Coronary artery (tissue), 2 donors: ENCODE data around the gene ARID1B.

Source experiments
- DNase-seq: peaks from one replicate; pipeline ENCODE4 v3.0.0-alpha.2; 2017; ENCODE audit warnings: low spot score
- H3K27ac ChIP-seq, 2 donors: fragments of 200-600 bp; sonication (generic); one replicate each; pipeline ENCODE4 v1.5.1; 2016 to 2019
- H3K4me3 ChIP-seq: fragments of 200-600 bp; sonication (generic); 2 replicates; pipeline ENCODE4 v1.5.1; 2016; ENCODE audit warnings: mild to moderate bottlenecking, moderate library complexity
- CTCF ChIP-seq: fragments of 200-600 bp; sonication (generic); IDR thresholded peaks from one replicate; pipeline ENCODE4 v1.5.1; 2019; ENCODE audit warnings: antibody characterized with exemption

Gene ARID1B

GRCh38 chr6:156741287-156742073 lies 35.7 kb upstream of the ARID1B start:
- Histone ChIP-seq H3K27ac (no peak overlapping the region), H3K4me3 (no peak overlapping the region)
- no peak for DNase-seq
- TF ChIP-seq CTCF, result no peak

GRCh38 chr6:156747715-156748114 lies 29.5 kb upstream of the ARID1B start:
- no peak for DNase-seq
- H3K4me3 ChIP-seq, result no peak overlapping the region

GRCh38 chr6:156748504-156748903 lies 28.7 kb upstream of the ARID1B start:
- TF ChIP-seq CTCF, result no peak
- no peak for DNase-seq
- no peak overlapping the region for H3K4me3 ChIP-seq
- no peak overlapping the region for H3K27ac ChIP-seq

More at GRCh38 chr6:156747715-156748114, 29.5 kb upstream of the ARID1B start:
- no peak overlapping the region for H3K27ac ChIP-seq
- no peak for TF ChIP-seq CTCF

GRCh38 chr6:156752666-156753301 lies 24.4 kb upstream of the ARID1B start:
- no peak overlapping the region for H3K4me3 ChIP-seq
- no peak for DNase-seq
- TF ChIP-seq CTCF, result no peak
- H3K27ac ChIP-seq, result no peak overlapping the region

- H3K4me3 ChIP-seq, result no peak overlapping the region
- no peak for DNase-seq
- no peak for TF ChIP-seq CTCF
- H3K27ac ChIP-seq, result no peak overlapping the region
Observed at GRCh38 chr6:156756630-156757610, 20.3 kb upstream of the ARID1B start.

- Histone ChIP-seq H3K4me3 (no peak overlapping the region), H3K27ac (no peak overlapping the region)
- no peak for DNase-seq
- TF ChIP-seq CTCF, result no peak
Observed at GRCh38 chr6:156757849-156758248, 19.3 kb upstream of the ARID1B start.
